GM18507 (cell line): ENCODE results near the gene NAT8.
"Not testable (repeated sequence)": the region's sequence is repeated elsewhere in the genome, so short reads cannot be mapped to it uniquely, and the experiment has no call there.

Source experiments
- DNase-seq: peaks from one replicate; pipeline ENCODE4 v3.0.0; 2011; ENCODE audit warnings: low read depth; ENCODE audit not compliant: insufficient read length; ENCODE audit errors: extremely low spot score
- FAIRE-seq: peaks from 2 replicates; lab custom pipeline; 2011; peaks lifted over from hg19 to GRCh38; lab: Jason Lieb, UNC

NAT8 gene, protein sequence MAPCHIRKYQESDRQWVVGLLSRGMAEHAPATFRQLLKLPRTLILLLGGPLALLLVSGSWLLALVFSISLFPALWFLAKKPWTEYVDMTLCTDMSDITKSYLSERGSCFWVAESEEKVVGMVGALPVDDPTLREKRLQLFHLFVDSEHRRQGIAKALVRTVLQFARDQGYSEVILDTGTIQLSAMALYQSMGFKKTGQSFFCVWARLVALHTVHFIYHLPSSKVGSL

GRCh38 chr2:73642338-73643018, at the start of gene NAT8:
Gene NAT8 (minus strand): TSS chr2:73642422. CDS start chr2:73641628, 794 bp downstream.
- FAIRE-seq, result no peak
- DNase-seq, result no peak

GRCh38 chr2:73690372-73691088, 48.3 kb upstream of the NAT8 start:
- not testable (repeated sequence) for DNase-seq
- FAIRE-seq, result peak; percentile 93

DNA sequence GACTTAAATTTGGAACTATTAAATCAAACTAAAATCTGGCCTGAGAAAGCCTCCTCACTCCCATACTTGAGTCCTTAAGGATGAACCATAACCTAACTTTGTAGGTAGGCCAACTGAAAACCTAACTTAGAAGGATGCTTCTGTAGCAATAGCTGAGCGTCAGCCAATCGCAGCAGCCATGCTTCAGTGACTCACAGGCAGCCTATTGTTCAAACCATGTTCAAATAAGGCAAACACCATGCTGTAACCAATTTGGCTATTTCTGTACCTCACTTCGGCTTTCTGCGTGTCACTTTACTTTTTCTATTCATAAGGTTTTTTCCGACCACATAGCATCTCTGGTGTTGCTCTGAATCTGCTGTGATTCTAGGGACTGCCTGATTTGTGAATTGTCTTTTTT, 46.3 kb upstream of the NAT8 start:
- not testable (repeated sequence) for DNase-seq, FAIRE-seq

- FAIRE-seq (no peak), DNase-seq (no peak)
Measured at GRCh38 chr2:73685764-73686438, 43.7 kb upstream of the NAT8 start.

DNA sequence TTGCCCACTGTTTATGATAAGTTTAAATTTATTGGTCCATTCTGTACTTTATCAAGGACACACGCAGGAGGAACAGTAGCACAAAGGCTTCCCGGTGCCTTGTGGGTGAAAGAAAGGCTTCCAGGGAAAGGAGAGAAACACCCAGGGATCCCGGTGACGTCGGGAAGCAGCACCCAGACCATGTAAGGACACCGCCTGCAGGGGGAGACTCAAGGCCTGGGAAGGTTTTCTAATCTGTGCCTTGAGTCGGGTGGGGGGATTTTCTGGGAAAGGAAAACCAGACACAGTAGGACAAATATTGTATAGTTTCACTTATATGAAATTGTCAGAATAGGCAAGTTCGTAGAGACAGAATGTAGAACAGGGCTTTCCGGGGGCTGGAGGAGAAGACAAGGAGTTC, 42.7 kb upstream of the NAT8 start:
- not testable (repeated sequence) for DNase-seq
- peak; percentile 15 for FAIRE-seq

GRCh38 chr2:73684325-73684724, 42.1 kb upstream of the NAT8 start:
- DNase-seq, FAIRE-seq: not testable (repeated sequence)

GRCh38 chr2:73679951-73680571, 37.8 kb upstream of the NAT8 start:
- FAIRE-seq, result peak; percentile 55
- DNase-seq, result not testable (repeated sequence)

- DNase-seq, result not testable (repeated sequence)
Measured at GRCh38 chr2:73679237-73679636, 37.0 kb upstream of the NAT8 start.

DNA sequence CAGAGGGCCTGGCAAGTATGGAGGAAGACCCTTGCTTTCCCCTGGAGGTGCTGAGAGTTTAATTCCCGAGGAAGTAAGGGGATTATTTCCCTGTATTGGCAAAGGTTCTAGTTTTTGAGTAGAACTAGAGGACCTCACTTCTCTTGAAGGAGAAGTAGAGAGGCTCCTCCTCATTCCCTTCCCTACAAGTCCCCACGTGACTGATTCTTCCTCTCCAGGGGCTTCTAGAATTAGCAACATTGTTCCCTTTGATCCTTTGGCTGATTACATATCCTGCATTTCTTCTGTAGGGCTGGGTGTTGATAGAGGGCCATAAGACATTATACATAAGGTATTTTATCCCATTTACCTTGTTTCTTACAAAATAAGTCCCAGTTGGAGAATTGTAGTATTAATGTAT, 35.8 kb upstream of the NAT8 start:
- DNase-seq, FAIRE-seq: not testable (repeated sequence)

More at GRCh38 chr2:73679237-73679636, 37.0 kb upstream of the NAT8 start:
- not testable (repeated sequence) for FAIRE-seq

- not testable (repeated sequence) for FAIRE-seq
Measured at GRCh38 chr2:73676211-73676610, 34.0 kb upstream of the NAT8 start.

GRCh38 chr2:73674696-73675157, 32.5 kb upstream of the NAT8 start:
- not testable (repeated sequence) for DNase-seq
- peak; percentile 18 for FAIRE-seq

More at GRCh38 chr2:73676211-73676610, 34.0 kb upstream of the NAT8 start:
- DNase-seq, result not testable (repeated sequence)

GRCh38 chr2:73669976-73670375, 27.8 kb upstream of the NAT8 start:
- FAIRE-seq, DNase-seq: not testable (repeated sequence)

- not testable (repeated sequence) for DNase-seq, FAIRE-seq
Measured at GRCh38 chr2:73667239-73667638, 25.0 kb upstream of the NAT8 start.

DNA sequence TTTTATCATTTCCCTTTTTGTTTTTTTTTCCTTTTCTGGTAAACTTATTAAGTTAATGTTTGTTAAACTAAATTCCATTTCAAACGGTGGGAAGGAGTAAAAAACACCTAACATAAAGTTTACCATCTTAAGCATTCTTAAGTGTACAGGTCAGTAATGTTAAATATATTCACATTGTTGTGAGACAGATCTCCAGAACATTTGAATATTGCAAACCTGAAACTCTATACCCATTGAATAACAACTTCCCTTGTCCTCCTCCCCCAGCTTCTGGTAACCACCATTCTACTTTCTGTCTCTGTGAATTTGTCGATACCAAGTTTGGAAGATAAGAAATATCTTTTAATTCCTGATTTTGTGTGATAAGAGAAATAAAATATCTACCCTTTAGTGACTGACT, 12.0 kb upstream of the NAT8 start:
- DNase-seq (no peak), FAIRE-seq (no peak)

DNA sequence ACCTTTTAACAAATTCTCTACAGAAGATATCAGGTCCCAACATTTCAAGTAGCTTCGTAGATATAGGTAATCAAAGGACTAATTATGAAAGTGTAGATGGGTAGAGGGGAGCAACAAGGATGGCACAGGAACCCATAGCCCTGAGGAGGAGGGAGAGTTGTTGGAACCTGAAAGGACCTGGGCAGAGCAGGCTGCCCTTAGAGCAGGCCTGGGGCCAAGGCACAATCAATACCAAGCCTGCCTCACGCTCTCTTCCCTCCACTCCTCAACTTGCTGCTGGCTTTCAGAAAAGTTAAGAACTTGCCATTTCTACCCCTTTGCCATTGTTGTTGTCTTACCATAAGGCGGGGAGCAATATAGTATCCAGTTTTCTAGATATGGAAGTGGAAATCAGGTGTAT, 10.1 kb upstream of the NAT8 start:
- FAIRE-seq, result no peak

GRCh38 chr2:73651591-73652230, 9.5 kb upstream of the NAT8 start:
- DNase-seq, result no peak
- FAIRE-seq, result no peak

More for the DNA sequence above, 10.1 kb upstream of the NAT8 start:
- DNase-seq, result no peak

DNA sequence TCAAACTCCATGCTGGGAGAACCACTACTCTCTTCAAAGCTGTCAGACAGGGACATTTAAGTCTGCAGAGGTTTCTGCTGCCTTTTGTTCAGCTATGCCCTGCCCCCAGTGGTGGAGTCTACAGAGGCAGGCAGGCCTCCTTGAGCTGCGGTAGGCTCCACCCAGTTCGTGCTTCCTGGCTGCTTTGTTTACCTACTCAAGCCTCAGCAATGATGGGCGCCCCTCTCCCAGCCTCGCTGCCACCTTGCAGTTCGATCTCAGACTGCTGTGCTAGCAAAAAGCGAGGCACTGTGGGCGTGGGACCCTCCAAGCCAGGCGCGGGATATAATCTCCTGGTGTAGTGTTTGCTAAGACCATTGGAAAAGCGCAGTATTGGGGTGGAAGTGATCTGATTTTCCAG, 5.5 kb upstream of the NAT8 start:
- FAIRE-seq, DNase-seq: not testable (repeated sequence)

GRCh38 chr2:73641767-73642062, 507 bp downstream of the NAT8 start:
- FAIRE-seq, result no peak
- no peak for DNase-seq
